AG10803 (cell line): ENCODE results near the gene PLA2G4B.

Source experiments
- DNase-seq: peaks from one replicate; pipeline ENCODE4 v3.0.0; 2010; ENCODE audit warnings: low read depth
- H3K4me3 ChIP-seq: 2 replicates; pipeline ENCODE4 v1.5.1; 2011; ENCODE audit warnings: mild to moderate bottlenecking, low read length, control low read depth
- TF ChIP-seq, protein P1 (sequence below): conservative IDR thresholded peaks from 2 replicates; pipeline ENCODE4 v1.5.1; 2011; ENCODE audit warnings: mild to moderate bottlenecking, low read length, control low read depth, inconsistent platforms

PLA2G4B gene

DNA sequence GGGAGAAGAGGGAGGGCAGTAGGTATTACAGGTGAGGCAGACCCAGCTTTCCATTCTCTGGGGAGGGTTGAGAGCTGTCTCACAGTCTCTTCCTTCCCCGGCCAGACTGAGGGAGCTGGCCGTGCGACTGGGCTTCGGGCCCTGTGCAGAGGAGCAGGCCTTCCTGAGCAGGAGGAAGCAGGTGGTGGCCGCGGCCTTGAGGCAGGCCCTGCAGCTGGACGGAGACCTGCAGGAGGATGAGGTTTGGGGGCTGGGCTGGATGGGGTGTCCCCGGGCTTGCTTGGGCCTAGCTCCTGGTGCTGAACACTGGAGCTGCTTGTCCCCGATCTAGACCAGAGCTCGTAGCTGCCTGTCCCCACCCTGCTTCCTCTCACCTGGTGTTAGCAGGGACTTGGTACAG, 4.9 kb downstream of the PLA2G4B start:
- TF ChIP-seq, protein P1, sequence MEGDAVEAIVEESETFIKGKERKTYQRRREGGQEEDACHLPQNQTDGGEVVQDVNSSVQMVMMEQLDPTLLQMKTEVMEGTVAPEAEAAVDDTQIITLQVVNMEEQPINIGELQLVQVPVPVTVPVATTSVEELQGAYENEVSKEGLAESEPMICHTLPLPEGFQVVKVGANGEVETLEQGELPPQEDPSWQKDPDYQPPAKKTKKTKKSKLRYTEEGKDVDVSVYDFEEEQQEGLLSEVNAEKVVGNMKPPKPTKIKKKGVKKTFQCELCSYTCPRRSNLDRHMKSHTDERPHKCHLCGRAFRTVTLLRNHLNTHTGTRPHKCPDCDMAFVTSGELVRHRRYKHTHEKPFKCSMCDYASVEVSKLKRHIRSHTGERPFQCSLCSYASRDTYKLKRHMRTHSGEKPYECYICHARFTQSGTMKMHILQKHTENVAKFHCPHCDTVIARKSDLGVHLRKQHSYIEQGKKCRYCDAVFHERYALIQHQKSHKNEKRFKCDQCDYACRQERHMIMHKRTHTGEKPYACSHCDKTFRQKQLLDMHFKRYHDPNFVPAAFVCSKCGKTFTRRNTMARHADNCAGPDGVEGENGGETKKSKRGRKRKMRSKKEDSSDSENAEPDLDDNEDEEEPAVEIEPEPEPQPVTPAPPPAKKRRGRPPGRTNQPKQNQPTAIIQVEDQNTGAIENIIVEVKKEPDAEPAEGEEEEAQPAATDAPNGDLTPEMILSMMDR, result no peak
- no peak overlapping the region for H3K4me3 ChIP-seq

GRCh38 chr15:41844814-41845213, 6.2 kb downstream of the PLA2G4B start:
- DNase-seq, result no peak
- H3K4me3 ChIP-seq, result no peak overlapping the region
- TF ChIP-seq, protein P1, result no peak

More for the DNA sequence above, 4.9 kb downstream of the PLA2G4B start:
- no peak for DNase-seq

- no peak for DNase-seq
- TF ChIP-seq, protein P1, result no peak
- H3K4me3 ChIP-seq, result no peak overlapping the region
Measured at GRCh38 chr15:41847206-41847605, 8.6 kb downstream of the PLA2G4B start.

- no peak for DNase-seq
- TF ChIP-seq, protein P1, result no peak
- no peak overlapping the region for H3K4me3 ChIP-seq
Measured at GRCh38 chr15:41847981-41848380, 9.3 kb downstream of the PLA2G4B start.

DNA sequence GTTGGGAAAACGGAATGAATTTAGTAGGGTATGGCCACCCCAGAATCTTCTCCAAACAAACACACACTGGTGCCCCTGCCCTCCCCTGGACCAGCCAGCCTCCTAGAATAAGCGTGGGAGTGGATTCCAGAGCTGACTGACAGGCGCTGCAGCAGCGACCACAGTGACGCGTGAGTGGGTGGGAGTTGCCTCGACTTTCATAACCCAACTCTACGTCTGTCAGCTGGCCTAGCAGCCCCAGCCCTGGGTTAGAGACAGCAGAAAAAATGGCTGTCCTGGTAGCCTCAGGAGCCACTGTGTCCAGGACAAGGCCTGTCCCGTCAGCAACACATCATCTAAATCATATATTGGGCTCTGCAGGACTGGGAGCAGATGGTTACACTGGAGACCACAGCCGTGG, 10.0 kb downstream of the PLA2G4B start:
- H3K4me3 ChIP-seq, result no peak overlapping the region
- DNase-seq, result no peak
- TF ChIP-seq, protein P1, result no peak

GRCh38 chr15:41849204-41849603, 10.6 kb downstream of the PLA2G4B start:
- H3K4me3 ChIP-seq, result no peak overlapping the region
- DNase-seq, result no peak
- TF ChIP-seq, protein P1, result no peak

DNA sequence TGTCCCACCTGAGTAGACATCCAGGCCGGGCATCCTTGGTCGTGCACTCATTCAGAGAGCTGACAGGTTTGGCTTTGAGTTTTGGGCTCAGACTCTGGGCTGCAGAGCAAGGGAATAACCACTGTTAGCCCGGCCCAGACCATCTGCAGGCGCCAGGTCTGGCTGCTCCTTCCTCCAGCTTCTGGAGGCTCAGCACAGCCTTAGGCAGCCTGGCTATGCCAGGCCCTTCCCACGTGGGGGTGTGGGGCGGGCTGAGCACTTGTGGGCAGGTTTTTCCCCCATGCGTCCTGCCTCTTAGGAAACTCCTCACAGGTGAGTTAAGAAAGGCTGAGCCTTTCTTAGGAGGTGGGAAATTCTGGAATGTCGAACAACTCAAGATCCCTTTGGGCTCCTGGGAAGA, 11.2 kb downstream of the PLA2G4B start:
- TF ChIP-seq, protein P1, result no peak
- DNase-seq, result no peak

More for the DNA sequence above, 11.2 kb downstream of the PLA2G4B start:
- no peak overlapping the region for H3K4me3 ChIP-seq
